GM19395 (cell line): ENCODE results near the gene SDC3.

Experiments used
- ATAC-seq: cut with Tn5 transposase; IDR thresholded peaks from one replicate; pipeline ENCODE4 v1.9.1; 2021; ENCODE audit warnings: mild to moderate bottlenecking, moderate library complexity; ENCODE audit not compliant: unreplicated experiment

Gene SDC3

GRCh38 chr1:30823969-30824735 is 84.4 kb downstream of the SDC3 start:
- peak; percentile 84 for ATAC-seq

GRCh38 chr1:30823627-30823968 is 85.0 kb downstream of the SDC3 start:
- ATAC-seq, result no peak

GRCh38 chr1:30822966-30823581 is 85.5 kb downstream of the SDC3 start:
- ATAC-seq, result no peak

GRCh38 chr1:30822006-30822405 is 86.6 kb downstream of the SDC3 start:
- no peak for ATAC-seq

- ATAC-seq, result no peak
Measured at GRCh38 chr1:30820299-30820698, 88.3 kb downstream of the SDC3 start.
